ENCODE measurements around the gene SOST.

Gene SOST

GRCh38 chr17:43789482-43789881, 30.9 kb upstream of the SOST start:
- no peak for FAIRE-seq

GRCh38 chr17:43788540-43788939, 29.9 kb upstream of the SOST start:
- TF ChIP-seq TAF1 (IDR thresholded peaks at IDR 0.05; ENCODE audit: low read depth, low read length) (no peak), POLR2AphosphoS5 (IDR thresholded peaks at IDR 0.05; ENCODE audit: low read depth, low read length) (no peak), POU2F2 (IDR thresholded peaks at IDR 0.05; ENCODE audit: low read depth, low read length) (no peak), PAX5 (IDR thresholded peaks at IDR 0.05; ENCODE audit: insufficient read depth, low read length, severe bottlenecking) (no peak), POLR2A (IDR thresholded peaks at IDR 0.05; ENCODE audit: low read depth, low read length) (no peak), SPI1 (IDR thresholded peaks at IDR 0.05; ENCODE audit: low read depth, low read length) (no peak)
- no peak for FAIRE-seq
- DNase-seq (ENCODE audit: insufficient read length, low spot score): no peak

More at GRCh38 chr17:43789482-43789881, 30.9 kb upstream of the SOST start:
- no peak for DNase-seq (ENCODE audit: insufficient read length, low spot score)
- TF ChIP-seq TAF1 (IDR thresholded peaks at IDR 0.05; ENCODE audit: low read depth, low read length) (no peak), POLR2A (IDR thresholded peaks at IDR 0.05; ENCODE audit: low read depth, low read length) (no peak), PAX5 (IDR thresholded peaks at IDR 0.05; ENCODE audit: insufficient read depth, low read length, severe bottlenecking) (no peak), POLR2AphosphoS5 (IDR thresholded peaks at IDR 0.05; ENCODE audit: low read depth, low read length) (no peak), SPI1 (IDR thresholded peaks at IDR 0.05; ENCODE audit: low read depth, low read length) (no peak), POU2F2 (IDR thresholded peaks at IDR 0.05; ENCODE audit: low read depth, low read length) (no peak)

- DNase-seq (ENCODE audit: insufficient read length, low spot score) (no peak), FAIRE-seq (no peak)
- TF ChIP-seq POU2F2 (IDR thresholded peaks at IDR 0.05; ENCODE audit: low read depth, low read length): no peak
- no peak for TF ChIP-seq PAX5 (IDR thresholded peaks at IDR 0.05; ENCODE audit: insufficient read depth, low read length, severe bottlenecking)
- no peak for TF ChIP-seq TAF1 (IDR thresholded peaks at IDR 0.05; ENCODE audit: low read depth, low read length)
- no peak for TF ChIP-seq POLR2AphosphoS5 (IDR thresholded peaks at IDR 0.05; ENCODE audit: low read depth, low read length)
- no peak for TF ChIP-seq POLR2A (IDR thresholded peaks at IDR 0.05; ENCODE audit: low read depth, low read length)
- TF ChIP-seq SPI1 (IDR thresholded peaks at IDR 0.05; ENCODE audit: low read depth, low read length): no peak
These were observed 29.1 kb upstream of the SOST start for GRCh38 chr17:43787728-43788127.

GRCh38 chr17:43784628-43785101, 26.1 kb upstream of the SOST start:
- no peak for FAIRE-seq
- TF ChIP-seq POLR2A (IDR thresholded peaks at IDR 0.05; ENCODE audit: low read depth, low read length) (no peak), POLR2AphosphoS5 (IDR thresholded peaks at IDR 0.05; ENCODE audit: low read depth, low read length) (no peak), TAF1 (IDR thresholded peaks at IDR 0.05; ENCODE audit: low read depth, low read length) (no peak), PAX5 (IDR thresholded peaks at IDR 0.05; ENCODE audit: insufficient read depth, low read length, severe bottlenecking) (no peak), SPI1 (IDR thresholded peaks at IDR 0.05; ENCODE audit: low read depth, low read length) (no peak), POU2F2 (IDR thresholded peaks at IDR 0.05; ENCODE audit: low read depth, low read length) (no peak)
- DNase-seq (ENCODE audit: insufficient read length, low spot score): no peak

- TF ChIP-seq PAX5 (IDR thresholded peaks at IDR 0.05; ENCODE audit: insufficient read depth, low read length, severe bottlenecking) (no peak), POU2F2 (IDR thresholded peaks at IDR 0.05; ENCODE audit: low read depth, low read length) (no peak), POLR2A (IDR thresholded peaks at IDR 0.05; ENCODE audit: low read depth, low read length) (no peak), TAF1 (IDR thresholded peaks at IDR 0.05; ENCODE audit: low read depth, low read length) (no peak), SPI1 (IDR thresholded peaks at IDR 0.05; ENCODE audit: low read depth, low read length) (no peak), POLR2AphosphoS5 (IDR thresholded peaks at IDR 0.05; ENCODE audit: low read depth, low read length) (no peak)
- FAIRE-seq: no peak
- no peak for DNase-seq (ENCODE audit: insufficient read length, low spot score)
These were observed 25.5 kb upstream of the SOST start for GRCh38 chr17:43784068-43784467.

GRCh38 chr17:43782913-43783680, 24.5 kb upstream of the SOST start:
- TF ChIP-seq POU2F2 (IDR thresholded peaks at IDR 0.05; ENCODE audit: low read depth, low read length): no peak
- no peak for TF ChIP-seq TAF1 (IDR thresholded peaks at IDR 0.05; ENCODE audit: low read depth, low read length)
- TF ChIP-seq POLR2A (IDR thresholded peaks at IDR 0.05; ENCODE audit: low read depth, low read length): no peak
- TF ChIP-seq POLR2AphosphoS5 (IDR thresholded peaks at IDR 0.05; ENCODE audit: low read depth, low read length): no peak
- TF ChIP-seq PAX5 (IDR thresholded peaks at IDR 0.05; ENCODE audit: insufficient read depth, low read length, severe bottlenecking): no peak
- no peak for TF ChIP-seq SPI1 (IDR thresholded peaks at IDR 0.05; ENCODE audit: low read depth, low read length)
- DNase-seq (ENCODE audit: insufficient read length, low spot score) (no peak), FAIRE-seq (no peak)

- FAIRE-seq (no peak), DNase-seq (ENCODE audit: insufficient read length, low spot score) (no peak)
- TF ChIP-seq POLR2A (IDR thresholded peaks at IDR 0.05; ENCODE audit: low read depth, low read length): no peak
These were observed 21.5 kb upstream of the SOST start, which contains the start of gene CFAP97D1 for GRCh38 chr17:43780135-43780534. TSS of gene CFAP97D1 (plus strand) at chr17:43780435. CDS start at chr17:43780463, 28 bp downstream.

- DNase-seq (ENCODE audit: insufficient read length, low spot score) (no peak), FAIRE-seq (no peak)
- TF ChIP-seq PAX5 (IDR thresholded peaks at IDR 0.05; ENCODE audit: insufficient read depth, low read length, severe bottlenecking) (no peak), POLR2AphosphoS5 (IDR thresholded peaks at IDR 0.05; ENCODE audit: low read depth, low read length) (no peak), POLR2A (IDR thresholded peaks at IDR 0.05; ENCODE audit: low read depth, low read length) (no peak), TAF1 (IDR thresholded peaks at IDR 0.05; ENCODE audit: low read depth, low read length) (no peak), POU2F2 (IDR thresholded peaks at IDR 0.05; ENCODE audit: low read depth, low read length) (no peak), SPI1 (IDR thresholded peaks at IDR 0.05; ENCODE audit: low read depth, low read length) (no peak)
These were observed 20.8 kb upstream of the SOST start for GRCh38 chr17:43779145-43780125.

Data from GM12891 (cell line).